D721Med (cell line): Measurements from ENCODE around the gene NDOR1.

ENCODE experiments used
- DNase-seq: peaks from one replicate; pipeline ENCODE4 v3.0.0; 2011; ENCODE audit warnings: low spot score; ENCODE audit not compliant: insufficient read length
- FAIRE-seq: peaks from 2 replicates; lab custom pipeline; 2011; peaks lifted over from hg19 to GRCh38; lab: Jason Lieb, UNC
- TF ChIP-seq, protein P1 (sequence below): IDR thresholded peaks from 2 replicates; pipeline ENCODE4 v1.5.1; 2012; ENCODE audit warnings: mild to moderate bottlenecking, control low read depth; ENCODE audit not compliant: insufficient read depth; ENCODE audit errors: missing control alignments

The NDOR1 gene

GRCh38 chr9:137160054-137160425 is 45.5 kb upstream of the NDOR1 start:
- FAIRE-seq, result no peak
- no peak for DNase-seq
- TF ChIP-seq, protein P1, sequence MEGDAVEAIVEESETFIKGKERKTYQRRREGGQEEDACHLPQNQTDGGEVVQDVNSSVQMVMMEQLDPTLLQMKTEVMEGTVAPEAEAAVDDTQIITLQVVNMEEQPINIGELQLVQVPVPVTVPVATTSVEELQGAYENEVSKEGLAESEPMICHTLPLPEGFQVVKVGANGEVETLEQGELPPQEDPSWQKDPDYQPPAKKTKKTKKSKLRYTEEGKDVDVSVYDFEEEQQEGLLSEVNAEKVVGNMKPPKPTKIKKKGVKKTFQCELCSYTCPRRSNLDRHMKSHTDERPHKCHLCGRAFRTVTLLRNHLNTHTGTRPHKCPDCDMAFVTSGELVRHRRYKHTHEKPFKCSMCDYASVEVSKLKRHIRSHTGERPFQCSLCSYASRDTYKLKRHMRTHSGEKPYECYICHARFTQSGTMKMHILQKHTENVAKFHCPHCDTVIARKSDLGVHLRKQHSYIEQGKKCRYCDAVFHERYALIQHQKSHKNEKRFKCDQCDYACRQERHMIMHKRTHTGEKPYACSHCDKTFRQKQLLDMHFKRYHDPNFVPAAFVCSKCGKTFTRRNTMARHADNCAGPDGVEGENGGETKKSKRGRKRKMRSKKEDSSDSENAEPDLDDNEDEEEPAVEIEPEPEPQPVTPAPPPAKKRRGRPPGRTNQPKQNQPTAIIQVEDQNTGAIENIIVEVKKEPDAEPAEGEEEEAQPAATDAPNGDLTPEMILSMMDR, result no peak

GRCh38 chr9:137160716-137161557 is 44.6 kb upstream of the NDOR1 start:
- DNase-seq (no peak), FAIRE-seq (no peak)
- TF ChIP-seq, protein P1, result no peak

GRCh38 chr9:137161558-137162486 is 43.7 kb upstream of the NDOR1 start:
- TF ChIP-seq, protein P1, result no peak
- FAIRE-seq, result no peak
- no peak for DNase-seq

GRCh38 chr9:137162505-137163364 is 42.8 kb upstream of the NDOR1 start:
- no peak for DNase-seq
- no peak for FAIRE-seq

GRCh38 chr9:137163365-137163715 is 42.2 kb upstream of the NDOR1 start:
- TF ChIP-seq, protein P1, result no peak
- DNase-seq (no peak), FAIRE-seq (no peak)

More at GRCh38 chr9:137162505-137163364, 42.8 kb upstream of the NDOR1 start:
- TF ChIP-seq, protein P1, result peak; percentile 12

DNA sequence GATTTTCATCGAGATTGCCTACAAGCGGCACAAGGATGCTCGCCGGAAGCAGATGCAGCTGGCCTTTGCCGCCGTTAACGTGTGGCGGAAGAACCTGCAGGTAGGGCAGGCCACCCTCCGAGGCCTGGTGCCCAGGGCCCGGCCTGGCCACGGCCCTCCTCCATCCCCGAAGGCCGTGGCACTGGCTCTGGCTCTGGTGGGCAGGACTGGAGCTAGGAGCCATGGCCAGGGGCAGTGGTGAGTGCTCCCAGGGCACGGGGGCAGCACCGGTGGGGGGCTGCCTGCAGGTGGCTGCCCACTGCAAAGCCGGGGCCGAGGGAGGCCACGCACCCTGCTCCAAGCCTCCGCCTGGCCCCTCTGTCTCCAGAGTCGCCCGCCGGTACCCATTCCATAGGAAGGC is 41.7 kb upstream of the NDOR1 start:
- FAIRE-seq (no peak), DNase-seq (no peak)
- TF ChIP-seq, protein P1, result no peak
